Measurements from ENCODE around the gene RAB11FIP4. TPM values are rescaled to one million over a fixed set of nuclear protein-coding genes. Genes with fewer than 3 reads are reported as not detected.

RAB11FIP4 gene
- polyA plus RNA-seq, 4 donors: 11.6 to 33.8 (median 18.7) TPM

DNA sequence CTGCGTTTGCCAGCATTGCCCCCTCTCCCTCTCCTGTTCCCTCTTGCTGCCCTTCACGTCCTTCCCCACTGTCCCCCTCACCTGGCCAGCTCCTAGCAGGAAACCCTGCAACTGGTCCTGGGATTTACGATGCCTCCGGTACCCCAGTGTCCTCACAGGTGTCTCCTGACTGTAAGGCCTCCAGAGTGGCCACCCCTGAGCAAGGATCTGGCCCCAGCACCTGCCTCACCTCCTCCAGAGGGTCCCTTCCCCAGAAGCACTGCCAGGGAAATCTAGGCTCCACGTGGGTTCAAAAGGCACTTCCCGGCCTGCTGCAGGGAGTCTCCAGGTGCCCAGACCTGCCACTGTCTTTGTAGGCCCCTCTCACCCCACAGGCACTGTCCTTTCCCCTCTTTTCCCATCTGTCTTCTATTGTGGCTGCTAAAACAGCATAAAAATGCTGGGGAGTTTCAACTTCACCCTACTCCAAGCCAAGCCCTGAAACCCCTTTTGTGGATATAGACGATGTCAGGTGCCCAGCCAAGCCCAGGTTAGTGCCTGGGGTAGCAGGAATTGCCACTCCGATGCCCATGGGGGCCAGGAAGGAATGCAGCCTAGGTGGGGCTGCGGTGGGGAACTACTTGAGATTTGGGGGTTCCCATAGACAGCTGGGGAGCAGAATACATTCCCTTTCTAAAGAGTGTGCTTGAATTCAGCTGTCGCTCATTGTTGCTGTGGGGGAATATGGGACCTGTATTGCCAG, 25.7 kb downstream of the RAB11FIP4 start:
- H3K4me3 ChIP-seq (ENCODE audit: low read depth in 1 of 3, low read length in 3 of 3): no peak overlapping the region
- H3K27me3 ChIP-seq (ENCODE audit: control insufficient read depth in 3 of 3, insufficient read depth in 3 of 3, low read length in 3 of 3): peaks cover 0 to 6% (median 0%) of the 10 kb centered on the region in 3 donors
- peaks cover 0 to 4% (median 0%) of the 10 kb centered on the region in 3 donors for H3K4me1 ChIP-seq (ENCODE audit: control insufficient read depth in 3 of 3, insufficient read depth in 2 of 3, low read depth in 1 of 3, low read length in 2 of 3)
- H3K27ac ChIP-seq (ENCODE audit: low read depth in 1 of 3, low read length in 2 of 3): no peak overlapping the region
- DNase-seq (no peak), FAIRE-seq (no peak)
- no peaks in the 10 kb centered on the region for H3K9me3 ChIP-seq (ENCODE audit: control insufficient read depth in 2 of 2, insufficient read depth in 1 of 2, low read depth in 1 of 2, low read length in 1 of 2)
- H3K36me3 ChIP-seq (ENCODE audit: control insufficient read depth in 3 of 3, insufficient read depth in 2 of 3, low read depth in 1 of 3, low read length in 3 of 3): no peaks in the 10 kb centered on the region
- 75 to 87% (median 81%) methylated on average over 10 of the region's 10 CpGs for WGBS, 3 donors

DNA sequence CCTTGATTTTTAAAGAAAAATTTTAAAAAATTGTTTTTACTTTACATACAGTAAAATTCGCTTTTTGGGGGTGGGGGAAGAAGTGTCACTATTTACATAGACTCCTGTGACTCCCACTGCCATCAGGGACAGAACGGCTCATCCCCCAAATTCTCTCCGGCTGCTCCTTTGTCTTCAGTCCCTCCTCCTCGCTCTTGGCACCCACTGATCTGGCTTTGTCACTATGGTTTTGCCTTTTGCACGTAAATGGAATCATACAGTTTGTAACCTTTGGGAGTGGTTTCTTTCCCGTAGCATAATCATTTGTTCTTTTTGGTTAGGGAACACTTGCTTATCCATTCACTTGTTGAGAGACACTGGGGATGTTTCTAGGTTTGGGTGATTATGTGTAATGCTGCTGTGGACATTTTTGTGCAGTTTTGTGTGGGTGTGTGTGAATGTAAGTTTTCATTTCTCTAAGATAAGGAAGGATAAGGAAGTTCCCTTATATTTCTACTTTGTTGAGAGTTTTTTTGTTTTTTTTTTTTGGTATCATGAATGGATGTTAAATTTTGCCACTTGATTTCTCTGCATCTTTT, 27.4 kb downstream of the RAB11FIP4 start:
- peaks cover 0 to 7% of the 10 kb centered on the region in 2 donors for H3K9me3 ChIP-seq (ENCODE audit: control insufficient read depth in 2 of 2, insufficient read depth in 1 of 2, low read depth in 1 of 2, low read length in 1 of 2)
- peaks cover 0 to 1% (median 0%) of the 10 kb centered on the region in 3 donors for H3K27me3 ChIP-seq (ENCODE audit: control insufficient read depth in 3 of 3, insufficient read depth in 3 of 3, low read length in 3 of 3)
- no peak for DNase-seq
- no peak for FAIRE-seq
- no peaks in the 10 kb centered on the region for H3K36me3 ChIP-seq (ENCODE audit: control insufficient read depth in 3 of 3, insufficient read depth in 2 of 3, low read depth in 1 of 3, low read length in 3 of 3)
- WGBS, 3 donors: 48 to 55% (median 48%) methylated on average over 6 of the region's 6 CpGs
- H3K4me1 ChIP-seq (ENCODE audit: control insufficient read depth in 3 of 3, insufficient read depth in 2 of 3, low read depth in 1 of 3, low read length in 2 of 3): peaks cover 0 to 4% (median 0%) of the 10 kb centered on the region in 3 donors
- H3K4me3 ChIP-seq (ENCODE audit: low read depth in 1 of 3, low read length in 3 of 3): no peak overlapping the region
- H3K27ac ChIP-seq (ENCODE audit: low read depth in 1 of 3, low read length in 2 of 3): no peak overlapping the region

DNA sequence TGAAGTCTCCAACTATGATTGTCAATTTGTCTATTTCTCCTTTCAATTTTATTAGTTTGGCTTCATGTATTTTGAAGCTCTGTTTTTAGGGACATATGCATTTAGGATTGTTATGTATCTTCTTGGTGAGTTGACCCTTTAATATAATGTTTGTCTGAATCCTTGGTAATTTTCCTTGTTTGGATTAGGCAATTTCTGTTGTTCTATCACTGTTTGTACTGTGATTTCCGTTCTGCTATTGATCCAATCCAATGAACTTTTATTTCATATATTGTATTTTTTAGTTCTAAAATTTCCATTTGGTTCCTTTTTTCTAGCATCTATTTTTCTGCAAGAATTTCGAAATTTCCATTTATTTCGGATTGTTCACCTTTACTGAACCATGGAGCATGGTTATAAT, 31.0 kb downstream of the RAB11FIP4 start:
- peaks cover 0 to 7% of the 10 kb centered on the region in 2 donors for H3K9me3 ChIP-seq (ENCODE audit: control insufficient read depth in 2 of 2, insufficient read depth in 1 of 2, low read depth in 1 of 2, low read length in 1 of 2)
- no peak overlapping the region for H3K4me3 ChIP-seq (ENCODE audit: low read depth in 1 of 3, low read length in 3 of 3)
- H3K27me3 ChIP-seq (ENCODE audit: control insufficient read depth in 3 of 3, insufficient read depth in 3 of 3, low read length in 3 of 3): no peaks in the 10 kb centered on the region
- H3K4me1 ChIP-seq (ENCODE audit: control insufficient read depth in 3 of 3, insufficient read depth in 2 of 3, low read depth in 1 of 3, low read length in 2 of 3): peaks cover 0 to 9% (median 0%) of the 10 kb centered on the region in 3 donors
- FAIRE-seq (no peak), DNase-seq (no peak)
- no peak overlapping the region for H3K27ac ChIP-seq (ENCODE audit: low read depth in 1 of 3, low read length in 2 of 3)
- WGBS, 3 donors: 81 to 91% (median 89%) methylated on average over 3 of the region's 3 CpGs
- H3K36me3 ChIP-seq (ENCODE audit: control insufficient read depth in 3 of 3, insufficient read depth in 2 of 3, low read depth in 1 of 3, low read length in 3 of 3): no peaks in the 10 kb centered on the region

DNA sequence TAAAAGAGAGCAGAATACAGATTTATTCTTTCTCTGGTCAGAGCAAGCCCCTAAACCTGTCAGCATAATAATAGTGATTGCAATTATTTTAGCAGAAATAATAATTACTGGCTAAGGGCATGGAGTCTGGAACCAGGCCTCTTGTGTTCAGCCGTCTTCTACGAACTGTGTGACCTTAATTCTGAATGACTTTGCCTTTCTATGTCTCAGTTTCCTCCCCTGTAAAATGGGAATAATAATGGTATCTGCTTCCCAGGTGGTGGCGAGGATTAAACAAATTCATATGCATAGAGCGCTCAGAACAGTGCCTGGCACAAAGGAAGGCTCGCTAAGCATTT, 33.4 kb downstream of the RAB11FIP4 start:
- Histone ChIP-seq H3K27me3 (ENCODE audit: control insufficient read depth in 3 of 3, insufficient read depth in 3 of 3, low read length in 3 of 3) (no peaks in the 10 kb centered on the region), H3K9me3 (ENCODE audit: control insufficient read depth in 2 of 2, insufficient read depth in 1 of 2, low read depth in 1 of 2, low read length in 1 of 2) (peaks cover 0 to 7% of the 10 kb centered on the region in 2 donors), H3K4me1 (ENCODE audit: control insufficient read depth in 3 of 3, insufficient read depth in 2 of 3, low read depth in 1 of 3, low read length in 2 of 3) (peaks cover 0 to 9% (median 0%) of the 10 kb centered on the region in 3 donors), H3K27ac (ENCODE audit: low read depth in 1 of 3, low read length in 2 of 3) (no peak overlapping the region), H3K4me3 (ENCODE audit: low read depth in 1 of 3, low read length in 3 of 3) (no peak overlapping the region), H3K36me3 (ENCODE audit: control insufficient read depth in 3 of 3, insufficient read depth in 2 of 3, low read depth in 1 of 3, low read length in 3 of 3) (no peaks in the 10 kb centered on the region)
- 24 to 52% (median 33%) methylated on average over 5 of the region's 5 CpGs for WGBS, 3 donors
- no peak for FAIRE-seq
- no peak for DNase-seq

DNA sequence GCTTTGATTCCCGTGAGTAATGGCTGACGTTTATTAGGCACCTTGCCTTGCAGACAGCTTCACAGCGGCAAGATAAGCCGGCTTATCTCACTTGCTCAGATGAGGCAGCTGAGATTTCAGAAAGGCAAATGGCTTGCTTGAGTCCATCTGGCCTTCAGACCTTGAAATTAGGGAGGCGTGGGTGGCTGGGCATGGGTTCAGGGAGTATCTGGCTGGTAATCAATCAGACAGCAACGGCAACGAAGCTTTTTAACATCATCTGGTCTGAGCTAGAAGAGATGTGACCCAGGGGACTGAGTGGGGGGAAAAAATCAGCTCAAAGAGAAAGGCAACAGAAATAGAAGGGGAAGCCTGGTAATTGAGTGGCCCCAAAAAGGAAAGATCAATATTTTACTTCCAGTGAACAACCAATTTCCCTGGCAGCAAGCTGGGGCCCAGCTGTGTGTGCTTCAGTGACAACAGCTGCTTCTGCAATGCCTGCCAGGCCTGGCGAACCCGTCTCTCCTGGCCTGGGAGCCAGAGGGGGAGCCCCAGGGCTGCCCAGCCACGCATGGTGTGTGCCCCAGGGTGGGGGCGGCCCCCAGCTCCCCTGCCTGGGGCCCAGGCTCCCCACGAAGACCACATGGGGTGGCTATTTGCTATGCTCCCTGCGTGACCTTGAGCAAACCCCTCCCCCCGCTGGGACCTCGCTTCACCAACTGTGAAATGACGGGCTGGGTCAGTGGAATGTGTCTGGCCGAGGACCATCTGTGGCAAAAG, 34.0 kb downstream of the RAB11FIP4 start:
- no peak for FAIRE-seq
- H3K27me3 ChIP-seq (ENCODE audit: control insufficient read depth in 3 of 3, insufficient read depth in 3 of 3, low read length in 3 of 3): no peaks in the 10 kb centered on the region
- no peak overlapping the region for H3K4me3 ChIP-seq (ENCODE audit: low read depth in 1 of 3, low read length in 3 of 3)
- DNase-seq: peak; percentile 51 to 86
- H3K27ac ChIP-seq (ENCODE audit: low read depth in 1 of 3, low read length in 2 of 3): no peak overlapping the region
- WGBS, 3 donors: 12 to 34% (median 24%) methylated on average over 17 of the region's 17 CpGs
- H3K36me3 ChIP-seq (ENCODE audit: control insufficient read depth in 3 of 3, insufficient read depth in 2 of 3, low read depth in 1 of 3, low read length in 3 of 3): no peaks in the 10 kb centered on the region
- H3K4me1 ChIP-seq (ENCODE audit: control insufficient read depth in 3 of 3, insufficient read depth in 2 of 3, low read depth in 1 of 3, low read length in 2 of 3): peaks cover 0 to 9% (median 0%) of the 10 kb centered on the region in 3 donors
- H3K9me3 ChIP-seq (ENCODE audit: control insufficient read depth in 2 of 2, insufficient read depth in 1 of 2, low read depth in 1 of 2, low read length in 1 of 2): peaks cover 0 to 7% of the 10 kb centered on the region in 2 donors

DNA sequence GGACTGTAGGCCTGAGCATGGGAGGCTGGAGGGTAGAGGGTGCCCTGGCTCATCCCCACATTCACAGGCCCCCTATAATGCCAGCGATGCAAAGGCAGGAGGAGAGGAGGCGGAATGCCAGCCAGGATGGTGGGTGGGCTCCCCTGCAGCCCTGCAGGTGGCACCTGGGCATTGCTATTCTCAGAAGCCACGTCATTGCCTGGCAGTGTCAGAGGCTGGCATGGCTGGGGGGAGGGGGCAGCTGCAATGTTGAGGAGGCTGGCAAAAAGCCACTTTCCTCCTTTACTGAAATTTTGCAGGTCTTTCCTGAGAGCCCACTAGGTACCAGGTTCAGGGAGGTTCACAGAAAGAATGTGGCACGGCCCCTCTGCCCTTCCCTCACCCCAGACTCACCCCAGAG, 36.2 kb downstream of the RAB11FIP4 start:
- 69 to 85% (median 85%) methylated on average over 4 of the region's 4 CpGs for WGBS, 3 donors
- Histone ChIP-seq H3K36me3 (ENCODE audit: control insufficient read depth in 3 of 3, insufficient read depth in 2 of 3, low read depth in 1 of 3, low read length in 3 of 3) (no peaks in the 10 kb centered on the region), H3K9me3 (ENCODE audit: control insufficient read depth in 2 of 2, insufficient read depth in 1 of 2, low read depth in 1 of 2, low read length in 1 of 2) (peaks cover 0 to 7% of the 10 kb centered on the region in 2 donors), H3K27me3 (ENCODE audit: control insufficient read depth in 3 of 3, insufficient read depth in 3 of 3, low read length in 3 of 3) (peaks cover 0 to 2% (median 0%) of the 10 kb centered on the region in 3 donors), H3K27ac (ENCODE audit: low read depth in 1 of 3, low read length in 2 of 3) (no peak overlapping the region), H3K4me1 (ENCODE audit: control insufficient read depth in 3 of 3, insufficient read depth in 2 of 3, low read depth in 1 of 3, low read length in 2 of 3) (peaks cover 0 to 12% (median 3%) of the 10 kb centered on the region in 3 donors), H3K4me3 (ENCODE audit: low read depth in 1 of 3, low read length in 3 of 3) (no peak overlapping the region)
- FAIRE-seq: no peak
- DNase-seq: no peak

DNA sequence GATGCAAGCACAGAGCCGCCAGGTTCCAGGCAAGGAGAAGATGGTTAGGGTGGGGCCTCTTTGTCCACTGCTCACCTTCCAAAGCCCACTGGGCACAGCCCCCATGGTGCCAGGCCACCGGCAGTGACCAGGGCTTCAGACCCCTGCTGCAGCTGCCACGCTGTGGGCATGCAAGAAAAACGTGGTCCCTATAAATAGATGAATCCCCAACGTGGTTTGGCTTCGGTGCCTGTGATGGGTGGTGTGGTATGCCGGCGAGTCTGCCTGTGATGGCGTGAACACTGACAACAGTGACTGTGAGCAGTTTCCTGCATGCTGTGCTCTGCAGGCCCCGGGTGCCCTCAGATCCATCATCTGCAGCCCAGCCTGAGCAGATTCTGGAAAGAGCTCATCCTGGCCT, 36.6 kb downstream of the RAB11FIP4 start:
- no peak for FAIRE-seq
- Histone ChIP-seq H3K36me3 (ENCODE audit: control insufficient read depth in 3 of 3, insufficient read depth in 2 of 3, low read depth in 1 of 3, low read length in 3 of 3) (no peaks in the 10 kb centered on the region), H3K27me3 (ENCODE audit: control insufficient read depth in 3 of 3, insufficient read depth in 3 of 3, low read length in 3 of 3) (peaks cover 0 to 2% (median 0%) of the 10 kb centered on the region in 3 donors), H3K4me3 (ENCODE audit: low read depth in 1 of 3, low read length in 3 of 3) (no peak overlapping the region), H3K27ac (ENCODE audit: low read depth in 1 of 3, low read length in 2 of 3) (no peak overlapping the region), H3K4me1 (ENCODE audit: control insufficient read depth in 3 of 3, insufficient read depth in 2 of 3, low read depth in 1 of 3, low read length in 2 of 3) (peaks cover 0 to 12% (median 3%) of the 10 kb centered on the region in 3 donors), H3K9me3 (ENCODE audit: control insufficient read depth in 2 of 2, insufficient read depth in 1 of 2, low read depth in 1 of 2, low read length in 1 of 2) (peaks cover 0 to 3% of the 10 kb centered on the region in 2 donors)
- no peak for DNase-seq
- WGBS, 3 donors: 69 to 84% (median 75%) methylated on average over 10 of the region's 10 CpGs

DNA sequence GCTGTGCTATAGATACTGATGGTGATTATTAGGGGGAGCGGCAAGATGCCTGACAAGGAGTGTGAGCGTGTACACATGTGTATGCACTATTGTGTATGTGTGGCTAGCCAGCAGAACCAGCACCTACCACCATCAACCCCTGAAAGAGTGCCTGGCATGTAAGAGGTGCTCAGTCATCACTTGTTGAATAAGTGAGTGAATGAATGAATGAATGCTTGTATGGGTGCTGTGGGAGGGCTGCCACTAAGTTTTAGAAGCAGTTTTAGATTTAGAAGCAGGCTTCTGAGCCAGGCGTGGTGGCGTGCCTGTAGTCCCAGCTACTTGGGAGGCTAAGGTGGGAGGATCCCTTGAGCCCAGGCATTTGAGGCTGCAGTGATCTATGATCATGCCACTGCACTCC, 37.0 kb downstream of the RAB11FIP4 start:
- no peak overlapping the region for H3K4me3 ChIP-seq (ENCODE audit: low read depth in 1 of 3, low read length in 3 of 3)
- H3K4me1 ChIP-seq (ENCODE audit: control insufficient read depth in 3 of 3, insufficient read depth in 2 of 3, low read depth in 1 of 3, low read length in 2 of 3): peaks cover 0 to 12% (median 3%) of the 10 kb centered on the region in 3 donors
- H3K9me3 ChIP-seq (ENCODE audit: control insufficient read depth in 2 of 2, insufficient read depth in 1 of 2, low read depth in 1 of 2, low read length in 1 of 2): no peaks in the 10 kb centered on the region
- DNase-seq (no peak), FAIRE-seq (no peak)
- H3K27ac ChIP-seq (ENCODE audit: low read depth in 1 of 3, low read length in 2 of 3): no peak overlapping the region
- 91 to 97% (median 94%) methylated on average over 4 of the region's 4 CpGs for whole genome bisulfite sequencing, 3 donors
- H3K27me3 ChIP-seq (ENCODE audit: control insufficient read depth in 3 of 3, insufficient read depth in 3 of 3, low read length in 3 of 3): peaks cover 0 to 2% (median 0%) of the 10 kb centered on the region in 3 donors
- H3K36me3 ChIP-seq (ENCODE audit: control insufficient read depth in 3 of 3, insufficient read depth in 2 of 3, low read depth in 1 of 3, low read length in 3 of 3): no peaks in the 10 kb centered on the region

Data from small intestine (tissue), 7 donors.